ENCODE results near the gene ANKRD13D. TPM values are rescaled to one million over a fixed set of nuclear protein-coding genes. Genes with fewer than 3 reads are reported as not detected.

ANKRD13D gene
- total RNA-seq, 1 donor from 2014 or later = 124 TPM

DNA sequence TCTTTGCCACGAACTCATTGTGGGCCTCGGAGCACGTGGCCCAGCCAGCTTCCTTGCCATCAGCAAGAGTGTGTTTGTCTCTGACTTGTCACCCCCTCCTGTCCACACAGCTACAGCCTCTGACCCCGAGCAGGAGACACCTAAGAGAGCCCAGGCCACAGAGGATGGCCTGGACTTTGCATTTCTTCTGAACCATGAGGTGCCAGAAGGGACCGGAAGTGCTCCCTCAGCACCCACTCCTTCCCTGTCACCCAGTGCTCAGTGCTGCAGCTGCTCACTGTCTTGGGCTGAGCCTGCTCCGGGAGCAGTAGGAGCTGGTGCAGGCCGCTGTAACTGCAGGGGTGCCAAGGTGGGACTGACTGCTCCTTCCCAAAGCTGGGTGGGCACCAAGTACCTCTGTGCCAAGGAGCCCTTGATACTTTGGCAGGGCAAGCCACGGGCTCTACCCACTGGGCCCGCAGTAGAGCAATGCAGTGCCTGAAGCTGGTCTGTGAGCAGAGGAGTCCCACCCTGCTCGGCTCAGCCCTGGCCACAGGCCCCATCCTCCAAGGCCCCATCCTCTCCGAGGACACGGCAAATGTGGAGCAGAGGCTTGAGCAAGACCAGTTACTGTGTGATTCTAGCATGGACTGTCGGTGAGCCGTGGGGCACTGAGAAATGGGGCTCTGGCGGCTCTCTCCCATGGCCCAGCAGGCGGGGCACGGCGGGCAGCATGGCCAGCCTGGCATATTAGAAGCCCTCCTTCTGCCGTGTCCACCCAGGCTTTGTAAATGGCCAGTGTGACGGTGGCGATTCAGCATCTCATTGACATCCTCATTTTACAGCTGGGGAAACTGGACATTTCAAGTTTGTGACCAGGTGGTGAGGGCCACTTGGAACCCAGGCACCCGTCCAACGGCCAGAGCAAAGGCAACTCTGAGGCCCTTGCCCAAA, 16.5 kb upstream of the ANKRD13D start:
- no peaks in the 10 kb centered on the region for H3K9me3 Mint-ChIP-seq
- intact Hi-C loops (cut with micrococcal nuclease) = loop anchor here (10.0 kb wide), 1 partner anchor 762 kb away; the partner anchor contains the start of genes NDUFS8 and TCIRG1
- peak overlapping the region; percentile 97 for H3K27ac Mint-ChIP-seq
- H3K4me3 Mint-ChIP-seq = peak overlapping the region; percentile 97
- H3K4me1 Mint-ChIP-seq = peaks cover 70% of the 10 kb centered on the region
- peak; percentile 82 for DNase-seq
- peaks cover 64% of the 10 kb centered on the region for H3K36me3 Mint-ChIP-seq (ENCODE audit: low read depth)
- no peaks in the 10 kb centered on the region for H3K27me3 Mint-ChIP-seq

DNA sequence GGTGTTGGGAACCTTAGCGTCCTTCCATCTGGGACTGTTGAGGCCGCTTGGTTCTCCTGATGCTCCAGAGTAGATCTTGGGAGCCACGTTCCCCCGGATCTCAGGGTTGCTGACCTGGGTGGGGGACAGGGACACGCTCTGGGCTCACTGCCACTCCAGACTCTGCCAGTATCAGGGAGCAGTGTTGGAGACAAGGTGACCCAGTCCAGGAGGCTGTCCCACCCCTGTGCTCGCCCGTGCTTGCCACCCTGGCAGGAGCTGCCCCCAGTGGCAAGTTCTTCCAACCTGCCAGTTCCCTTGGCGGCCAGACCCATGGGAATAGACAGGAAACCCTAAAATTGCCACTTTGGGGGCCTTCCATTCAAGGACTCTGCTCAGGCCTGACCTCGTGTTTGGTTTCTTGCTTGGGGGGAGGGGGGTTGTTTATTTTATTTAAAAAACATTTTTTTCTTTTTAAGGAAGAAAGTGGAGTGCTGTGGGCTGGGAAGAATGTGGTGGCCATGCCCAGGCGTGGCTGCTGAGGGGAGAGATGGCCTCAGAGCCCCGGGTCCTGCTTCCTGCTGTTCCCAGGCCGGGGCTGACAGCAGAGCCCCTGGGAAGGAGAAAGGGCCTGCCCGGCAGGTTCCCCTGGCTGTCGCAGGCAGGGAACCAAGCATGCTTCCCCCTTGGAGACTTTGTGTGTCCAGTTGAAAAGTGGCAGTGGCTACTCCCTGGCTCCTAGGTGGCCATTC, 15.7 kb upstream of the ANKRD13D start:
- intact Hi-C loops (cut with micrococcal nuclease) = loop anchor here (10.0 kb wide), 1 partner anchor 761 kb away; the partner anchor contains the start of genes NDUFS8 and TCIRG1

DNA sequence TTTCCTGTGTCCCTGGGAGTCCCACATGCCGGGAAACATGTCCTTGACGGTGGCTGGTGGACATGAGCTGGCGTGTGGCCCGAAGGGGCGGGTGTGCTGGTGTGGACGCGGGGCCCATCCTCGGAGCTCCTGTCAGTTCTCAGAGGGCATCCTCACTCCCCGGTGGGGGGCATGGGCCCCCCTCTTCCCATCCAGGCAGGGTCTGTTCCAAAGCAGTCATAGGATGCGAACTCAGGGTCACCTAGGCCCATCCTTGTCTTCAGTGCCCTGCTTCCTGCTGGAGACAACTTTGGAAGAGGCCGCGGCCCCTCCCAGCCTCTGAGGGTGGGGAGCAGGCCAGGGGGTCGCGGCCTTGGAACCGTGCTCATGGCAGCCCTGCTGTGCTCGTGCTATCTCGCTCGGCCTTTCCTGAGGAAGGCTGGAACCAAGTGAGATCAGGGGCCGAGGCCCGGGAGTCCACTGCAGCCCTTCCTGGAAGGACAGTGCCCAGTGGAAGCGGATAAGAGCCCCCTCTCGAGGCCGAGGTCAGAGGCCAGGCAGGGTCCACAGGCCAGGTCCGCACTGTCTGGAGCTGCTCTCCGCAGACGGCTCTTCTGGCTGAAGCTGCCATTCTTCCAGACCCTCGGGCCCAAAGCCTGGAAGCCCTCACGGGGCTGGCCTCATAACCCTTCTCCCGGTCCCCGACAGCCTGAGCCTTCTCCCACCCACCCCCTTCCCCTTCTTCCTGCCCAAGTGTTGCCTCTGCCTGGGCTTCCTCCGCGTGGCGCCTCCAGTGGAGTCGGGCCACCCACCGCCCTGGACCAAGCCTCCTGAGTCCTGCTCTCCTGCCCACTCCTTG, 14.1 kb upstream of the ANKRD13D start:
- Mint-ChIP-seq H3K27ac (peak overlapping the region; percentile 99), H3K27me3 (no peaks in the 10 kb centered on the region), H3K4me3 (peak overlapping the region; percentile 81), H3K9me3 (no peaks in the 10 kb centered on the region), H3K4me1 (peaks cover 70% of the 10 kb centered on the region), H3K36me3 (ENCODE audit: low read depth) (peaks cover 58% of the 10 kb centered on the region)
- no peak for DNase-seq
- intact Hi-C loops (cut with micrococcal nuclease) = loop anchor here (10.0 kb wide), 1 partner anchor 760 kb away; the partner anchor contains the start of genes NDUFS8 and TCIRG1

More for the DNA sequence above, 15.7 kb upstream of the ANKRD13D start:
- Mint-ChIP-seq H3K4me3 (peak overlapping the region; percentile 97), H3K27me3 (no peaks in the 10 kb centered on the region), H3K9me3 (no peaks in the 10 kb centered on the region), H3K4me1 (peaks cover 73% of the 10 kb centered on the region), H3K36me3 (ENCODE audit: low read depth) (peaks cover 58% of the 10 kb centered on the region), H3K27ac (peak overlapping the region; percentile 97)
- no peak for DNase-seq

DNA sequence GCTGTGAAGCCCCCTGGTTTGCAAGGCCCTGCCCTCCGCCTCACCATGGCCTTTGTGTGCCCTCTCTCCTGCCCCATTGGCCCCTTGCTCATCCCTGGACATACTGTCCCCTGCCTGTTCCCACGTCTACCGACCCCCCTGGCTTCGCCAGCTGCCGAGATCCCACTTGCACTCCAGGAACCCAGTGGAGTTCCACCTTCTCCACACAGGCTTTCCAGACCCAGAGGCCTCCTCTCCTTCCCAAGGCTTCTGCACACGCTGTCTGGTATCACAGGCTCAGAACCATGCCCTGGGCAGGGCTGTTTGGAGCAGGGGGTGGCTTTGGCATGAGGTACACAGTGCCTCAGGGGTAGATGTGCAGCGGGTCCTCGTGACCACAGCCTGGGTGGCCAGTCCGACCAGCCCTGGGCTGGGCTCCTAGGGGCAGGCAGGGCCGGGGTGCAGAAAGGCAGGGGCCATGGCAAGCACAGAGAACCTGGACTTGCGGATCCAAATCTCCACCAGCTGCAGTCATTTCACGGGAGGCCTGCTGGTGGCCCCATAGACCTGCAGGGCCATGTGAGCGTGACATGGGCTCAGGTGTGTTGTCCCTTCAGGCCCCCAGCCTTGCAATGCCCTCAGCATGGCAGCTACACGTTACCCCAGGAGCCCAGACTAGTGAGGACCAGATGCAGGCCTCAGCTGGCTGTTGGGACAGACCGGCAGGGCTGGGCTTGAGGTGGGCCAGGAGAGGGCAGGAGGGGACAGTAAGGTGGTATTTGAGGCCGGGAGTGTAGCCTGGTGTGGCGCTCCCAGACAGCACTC, 13.3 kb upstream of the ANKRD13D start:
- peak overlapping the region; percentile 99 for H3K27ac Mint-ChIP-seq
- no peaks in the 10 kb centered on the region for H3K9me3 Mint-ChIP-seq
- peaks cover 58% of the 10 kb centered on the region for H3K36me3 Mint-ChIP-seq (ENCODE audit: low read depth)
- no peaks in the 10 kb centered on the region for H3K27me3 Mint-ChIP-seq
- peak overlapping the region; percentile 81 for H3K4me3 Mint-ChIP-seq
- DNase-seq = peak; percentile 71
- intact Hi-C loops (cut with micrococcal nuclease) = loop anchor here (10.0 kb wide), 1 partner anchor 759 kb away; the partner anchor contains the start of genes NDUFS8 and TCIRG1
- H3K4me1 Mint-ChIP-seq = peaks cover 65% of the 10 kb centered on the region

DNA sequence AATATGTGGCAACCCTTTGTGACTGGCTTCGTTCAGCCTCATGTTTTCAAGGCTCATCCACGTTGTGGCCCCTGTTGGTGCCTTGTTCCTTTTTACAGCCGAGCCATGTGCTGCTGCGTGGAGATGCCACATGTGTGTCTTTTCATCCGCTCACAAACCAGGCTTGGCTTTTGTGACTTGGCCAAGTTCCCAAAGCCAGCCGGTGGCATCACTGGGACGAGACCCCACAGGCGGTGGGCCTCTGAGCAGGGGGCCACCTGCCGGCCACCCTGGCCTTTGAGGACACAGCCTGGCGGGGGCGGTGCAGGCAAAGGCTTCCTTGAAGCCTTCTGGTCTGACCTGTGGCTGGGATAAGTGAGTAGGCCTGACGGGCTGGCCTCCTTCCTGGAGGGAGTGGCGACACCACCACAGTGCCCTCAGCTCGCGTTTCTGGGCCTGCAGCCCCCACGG, 12.3 kb upstream of the ANKRD13D start:
- intact Hi-C loops (cut with micrococcal nuclease) = loop anchor here (1.0 to 10.0 kb wide), 5 partner anchors 9 to 758 kb away; partner anchors contain the start of genes NDUFS8 and TCIRG1

DNA sequence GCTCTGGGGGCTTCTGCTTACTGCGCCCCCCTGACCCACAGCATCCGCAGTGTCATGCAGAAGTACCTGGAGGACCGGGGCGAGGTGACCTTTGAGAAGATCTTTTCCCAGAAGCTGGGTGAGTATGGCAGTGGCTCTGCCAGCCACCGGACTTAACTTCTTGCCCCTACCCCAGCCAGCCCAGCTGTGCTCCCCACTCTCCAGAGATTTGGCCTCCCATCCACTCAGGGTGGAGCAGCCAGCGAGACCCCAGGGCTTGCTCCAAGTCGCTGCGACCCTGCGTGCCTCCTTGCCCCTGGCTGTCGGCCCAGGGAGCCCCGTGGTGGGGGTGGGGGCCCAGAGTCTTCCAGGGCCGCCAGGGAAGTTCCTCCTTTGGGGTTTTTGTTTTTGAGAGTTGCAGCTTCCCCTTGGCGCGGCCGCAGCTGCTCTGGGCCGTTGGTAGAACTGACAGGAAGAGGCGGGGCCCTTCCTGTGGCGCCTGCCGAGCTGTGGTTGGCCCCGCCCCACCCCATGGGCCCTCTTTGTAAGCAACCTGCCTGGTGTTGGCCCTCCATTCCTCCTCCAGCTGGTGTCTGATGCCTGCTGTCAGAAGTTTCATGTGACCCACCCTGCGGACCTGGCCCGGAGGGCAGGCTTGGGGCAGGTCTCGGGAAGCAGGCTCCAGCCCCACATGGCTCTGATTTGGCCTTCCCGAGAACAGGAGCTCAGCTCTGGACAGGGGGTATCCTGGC, 11.7 kb upstream of the ANKRD13D start:
- intact Hi-C loops (cut with micrococcal nuclease) = loop anchor here (1.0 to 10.0 kb wide), 5 partner anchors 9 to 757 kb away; partner anchors contain the start of genes NDUFS8 and TCIRG1
- Mint-ChIP-seq H3K27me3 (no peaks in the 10 kb centered on the region), H3K9me3 (no peaks in the 10 kb centered on the region), H3K36me3 (ENCODE audit: low read depth) (peaks cover 57% of the 10 kb centered on the region), H3K27ac (peak overlapping the region; percentile 99), H3K4me3 (peak overlapping the region; percentile 81), H3K4me1 (peaks cover 52% of the 10 kb centered on the region)
- peak; percentile 97 for DNase-seq

More for the DNA sequence above, 12.3 kb upstream of the ANKRD13D start:
- Mint-ChIP-seq H3K36me3 (ENCODE audit: low read depth) (peaks cover 56% of the 10 kb centered on the region), H3K9me3 (no peaks in the 10 kb centered on the region), H3K27me3 (no peaks in the 10 kb centered on the region), H3K4me1 (peaks cover 55% of the 10 kb centered on the region), H3K4me3 (peak overlapping the region; percentile 81), H3K27ac (peak overlapping the region; percentile 99)
- peak; percentile 83 for DNase-seq

DNA sequence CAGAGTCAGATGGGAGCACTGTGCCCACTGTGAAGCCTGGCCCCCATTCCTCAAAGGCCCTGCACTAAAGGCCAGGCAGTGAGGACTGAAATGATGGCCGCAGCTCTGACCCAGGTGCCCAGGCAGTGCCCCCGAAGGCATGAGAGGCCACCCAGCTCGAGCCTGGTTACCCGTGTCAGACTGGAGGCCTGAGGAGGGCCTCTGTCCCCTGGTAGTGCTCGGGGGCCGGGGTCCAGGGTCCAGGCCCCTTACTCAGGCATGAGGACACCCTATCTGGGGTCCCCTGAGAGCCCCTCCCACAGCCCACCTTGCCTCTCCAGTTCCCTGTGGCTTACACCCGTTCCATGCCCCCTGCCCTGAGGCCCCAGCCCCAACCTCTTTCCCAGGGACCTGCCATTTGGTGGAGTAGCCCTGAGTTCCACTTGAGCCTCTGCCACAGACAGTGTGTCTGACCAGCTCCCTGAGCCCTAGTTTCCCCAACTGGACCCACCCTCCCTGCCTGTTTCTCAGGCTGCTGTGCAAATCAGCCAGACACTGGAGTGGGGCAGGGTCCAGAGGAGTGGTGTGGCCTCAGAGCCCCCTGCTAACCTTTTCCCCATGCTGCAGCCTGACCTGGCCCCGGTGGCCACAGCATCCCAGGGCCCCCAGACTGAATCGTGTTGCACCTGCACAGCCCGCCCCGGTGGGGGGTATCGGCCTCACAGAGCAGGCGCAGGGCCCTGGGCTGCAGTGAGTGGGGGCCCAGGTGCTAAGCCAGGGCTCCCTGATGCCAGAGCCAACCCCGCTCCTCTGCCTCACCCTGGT, 10.8 kb upstream of the ANKRD13D start:
- intact Hi-C loops (cut with micrococcal nuclease) = loop anchor here (10.0 kb wide), 1 partner anchor 756 kb away; the partner anchor contains the start of genes NDUFS8 and TCIRG1
- peak; percentile 64 for DNase-seq
- no peaks in the 10 kb centered on the region for H3K9me3 Mint-ChIP-seq
- H3K4me3 Mint-ChIP-seq = peak overlapping the region; percentile 81
- peaks cover 62% of the 10 kb centered on the region for H3K36me3 Mint-ChIP-seq (ENCODE audit: low read depth)
- H3K27ac Mint-ChIP-seq = peak overlapping the region; percentile 99
- H3K27me3 Mint-ChIP-seq = no peaks in the 10 kb centered on the region
- peaks cover 45% of the 10 kb centered on the region for H3K4me1 Mint-ChIP-seq

DNA sequence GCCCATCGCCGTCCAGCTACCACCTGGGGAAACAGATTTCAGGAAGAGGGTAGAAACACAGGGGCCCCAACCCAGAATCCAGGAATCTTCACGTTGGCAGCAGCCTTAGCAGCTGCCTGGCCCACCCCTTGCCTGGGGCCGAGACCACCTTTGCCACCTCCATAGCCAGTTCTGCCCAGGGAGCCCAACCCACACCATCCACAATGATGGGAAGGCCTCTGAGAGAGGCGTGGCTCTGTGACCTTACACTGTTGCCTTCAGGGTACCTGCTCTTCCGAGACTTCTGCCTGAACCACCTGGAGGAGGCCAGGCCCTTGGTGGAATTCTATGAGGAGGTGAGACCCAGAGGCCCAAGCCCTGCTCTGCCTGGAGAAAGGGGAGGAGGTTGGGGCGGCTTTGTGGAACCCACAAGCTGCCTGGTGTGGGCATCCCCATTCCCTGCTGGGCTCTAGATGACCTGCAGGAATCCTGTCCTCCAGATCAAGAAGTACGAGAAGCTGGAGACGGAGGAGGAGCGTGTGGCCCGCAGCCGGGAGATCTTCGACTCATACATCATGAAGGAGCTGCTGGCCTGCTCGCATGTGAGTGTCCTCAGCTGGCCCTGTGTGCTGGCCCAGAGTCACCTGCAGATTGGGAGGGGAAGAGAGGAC, 10.0 kb upstream of the ANKRD13D start:
- peak overlapping the region; percentile 99 for H3K27ac Mint-ChIP-seq
- H3K27me3 Mint-ChIP-seq = no peaks in the 10 kb centered on the region
- H3K4me1 Mint-ChIP-seq = peaks cover 44% of the 10 kb centered on the region
- H3K4me3 Mint-ChIP-seq = peak overlapping the region; percentile 81
- H3K36me3 Mint-ChIP-seq (ENCODE audit: low read depth) = peaks cover 66% of the 10 kb centered on the region
- intact Hi-C loops (cut with micrococcal nuclease) = loop anchor here (10.0 kb wide), 1 partner anchor 756 kb away; the partner anchor contains the start of genes NDUFS8 and TCIRG1
- no peak for DNase-seq
- no peaks in the 10 kb centered on the region for H3K9me3 Mint-ChIP-seq

DNA sequence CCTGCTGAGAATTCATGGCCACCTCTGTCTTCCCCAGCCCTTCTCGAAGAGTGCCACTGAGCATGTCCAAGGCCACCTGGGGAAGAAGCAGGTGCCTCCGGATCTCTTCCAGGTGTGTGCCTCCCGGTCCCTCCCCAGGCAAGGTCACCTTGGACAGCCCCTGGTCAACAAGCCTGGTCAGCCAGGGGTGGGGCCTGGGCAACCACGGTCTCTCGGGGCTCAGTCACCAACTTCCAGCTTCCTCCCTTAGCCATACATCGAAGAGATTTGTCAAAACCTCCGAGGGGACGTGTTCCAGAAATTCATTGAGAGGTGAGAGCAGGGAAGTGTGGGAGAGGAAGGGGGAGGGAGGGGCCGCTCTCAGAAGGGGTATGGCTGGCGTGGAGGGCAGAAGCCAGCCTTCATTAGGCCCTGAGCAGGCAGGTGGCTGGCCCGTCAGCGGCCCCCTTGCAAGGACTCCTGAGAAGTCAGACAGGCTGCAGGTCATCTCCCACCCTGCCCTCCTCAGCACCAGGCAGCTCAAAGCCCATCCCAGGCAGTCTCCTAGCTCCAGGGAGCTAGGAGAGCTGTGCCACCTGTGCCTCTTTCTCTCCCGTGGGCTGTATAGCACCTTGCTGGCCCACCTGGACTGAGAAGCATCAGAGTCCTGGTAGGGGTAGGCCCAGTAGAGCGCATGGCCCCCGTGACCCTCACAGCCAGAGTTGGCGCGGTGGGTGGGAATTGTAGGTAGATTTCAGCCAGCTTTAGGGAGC, 9.3 kb upstream of the ANKRD13D start:
- Mint-ChIP-seq H3K9me3 (no peaks in the 10 kb centered on the region), H3K4me3 (peak overlapping the region; percentile 81), H3K27me3 (no peaks in the 10 kb centered on the region), H3K36me3 (ENCODE audit: low read depth) (peaks cover 64% of the 10 kb centered on the region), H3K4me1 (peaks cover 42% of the 10 kb centered on the region), H3K27ac (peak overlapping the region; percentile 99)
- no peak for DNase-seq
- intact Hi-C loops (cut with micrococcal nuclease) = loop anchor here (10.0 kb wide), 1 partner anchor 755 kb away; the partner anchor contains the start of genes NDUFS8 and TCIRG1

DNA sequence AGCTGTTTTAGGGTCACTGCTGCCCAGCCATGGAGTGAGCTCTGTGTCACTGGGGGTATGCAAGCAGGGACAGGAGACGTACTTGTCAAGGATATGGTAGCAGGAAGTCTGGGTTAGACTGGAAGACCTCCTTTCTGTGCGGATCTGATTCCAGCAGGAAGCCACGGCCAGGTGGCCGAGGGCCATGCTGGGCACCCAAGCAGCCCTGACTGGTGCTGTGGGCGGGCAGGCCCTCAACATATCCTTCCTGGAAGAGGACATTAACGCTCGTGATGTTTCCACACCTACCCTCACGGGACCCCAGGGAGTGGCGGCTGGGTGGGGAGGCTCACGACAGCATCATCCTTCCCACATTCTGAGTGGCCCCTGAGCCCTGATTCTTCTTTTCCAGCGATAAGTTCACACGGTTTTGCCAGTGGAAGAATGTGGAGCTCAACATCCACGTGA, 8.7 kb upstream of the ANKRD13D start:
- H3K27ac Mint-ChIP-seq = peak overlapping the region; percentile 99
- no peak overlapping the region for H3K4me3 Mint-ChIP-seq
- no peaks in the 10 kb centered on the region for H3K9me3 Mint-ChIP-seq
- DNase-seq = no peak
- H3K4me1 Mint-ChIP-seq = peaks cover 43% of the 10 kb centered on the region
- intact Hi-C loops (cut with micrococcal nuclease) = no loop called here
- H3K27me3 Mint-ChIP-seq = no peaks in the 10 kb centered on the region
- H3K36me3 Mint-ChIP-seq (ENCODE audit: low read depth) = peaks cover 66% of the 10 kb centered on the region

Data from activated CD4-positive, alpha-beta T cell treated with anti-CD3 and anti-CD28 coated beads, Interleukin-2, amount 10 ng/mL, durations not matched to agents 24 days and 14 days (primary cell).